Endodermal cell (in vitro differentiated cells): ENCODE measurements around the gene ALDH7A1. TPM values are rescaled to one million over a fixed set of nuclear protein-coding genes. Genes with fewer than 3 reads are reported as not detected.
A peak's percentile ranks its signal among the peaks of the same experiment; 100 is the strongest.
"Not testable (repeated sequence)": the region's sequence is repeated elsewhere in the genome, so short reads cannot be mapped to it uniquely, and the experiment has no call there.

Experiments
- DNase-seq: peaks from one replicate; pipeline ENCODE4 v3.0.0-alpha.2; 2017
- H3K27ac ChIP-seq: 2 replicates; pipeline ENCODE4 v1.5.1; 2013; ENCODE audit warnings: mild to moderate bottlenecking, low read depth, low read length, moderate library complexity
- H3K27me3 ChIP-seq: 2 replicates; pipeline ENCODE4 v1.6.1; 2013; ENCODE audit warnings: mild to moderate bottlenecking, low read length, moderate library complexity; ENCODE audit not compliant: insufficient read depth, control insufficient read depth, poor library complexity, severe bottlenecking
- H3K36me3 ChIP-seq: 2 replicates; pipeline ENCODE4 v1.7.0; 2013; ENCODE audit warnings: mild to moderate bottlenecking, low read length, moderate library complexity; ENCODE audit not compliant: control insufficient read depth, insufficient read depth
- H3K4me1 ChIP-seq: one replicate; pipeline ENCODE4 v1.7.0; 2013; ENCODE audit warnings: low read length; ENCODE audit not compliant: control insufficient read depth, insufficient read depth
- H3K4me3 ChIP-seq: 2 replicates; pipeline ENCODE4 v1.5.1; 2013; ENCODE audit warnings: mild to moderate bottlenecking, low read length, moderate library complexity
- H3K9ac ChIP-seq: 2 replicates; pipeline ENCODE4 v1.6.1; 2013; ENCODE audit warnings: mild to moderate bottlenecking, low read length, moderate library complexity; ENCODE audit not compliant: poor library complexity, severe bottlenecking; ENCODE audit errors: extremely low read depth
- H3K9me3 ChIP-seq: 2 replicates; pipeline ENCODE4 v1.6.1; 2013; ENCODE audit warnings: mild to moderate bottlenecking, low read length, moderate library complexity; ENCODE audit not compliant: control insufficient read depth
- H3K27ac Mint-ChIP-seq: 2 replicates; pipeline ENCODE4 v1.8.0; 2020; ENCODE audit warnings: mixed read lengths
- H3K27me3 Mint-ChIP-seq: 2 replicates; pipeline ENCODE4 v1.8.0; 2021; ENCODE audit warnings: mild to moderate bottlenecking, mixed read lengths; ENCODE audit not compliant: insufficient read depth
- H3K36me3 Mint-ChIP-seq: 2 replicates; pipeline ENCODE4 v1.8.0; 2020; ENCODE audit warnings: low read depth, mixed read lengths
- H3K4me1 Mint-ChIP-seq: 2 replicates; pipeline ENCODE4 v1.8.0; 2020; ENCODE audit warnings: mixed read lengths
- H3K4me3 Mint-ChIP-seq: 2 replicates; pipeline ENCODE4 v1.8.0; 2020; ENCODE audit warnings: mild to moderate bottlenecking, moderate library complexity, mixed read lengths
- H3K9me3 Mint-ChIP-seq: 2 replicates; pipeline ENCODE4 v1.8.0; 2020; ENCODE audit warnings: mild to moderate bottlenecking, mixed read lengths
- WGBS, 2 experiments: methylation state at CpG; one replicate each; pipeline versions ENCODE4 v1.1.5 to v1.1.7; 2013; ENCODE audit warnings: missing lambda C conversion rate in 2 of 2, mixed read lengths in 1 of 2; ENCODE audit not compliant: insufficient coverage in 1 of 2, insufficient read length in 1 of 2; 5-methylcytosine and 5-hydroxymethylcytosine counted together
- total RNA-seq, 2 donors: library from RNA; stranded (reverse); fragmentation: NEBNext Ultra II Directional in 1 of 2; extraction: Animal tissue kit (Norgen Biotek cat#: 25700) in 1 of 2; gene quantifications; 2 replicates in 1 of 2; 3 replicates in 1 of 2; pipeline ENCODE4 v1.2.1, GENCODE V29; 2021
- TF ChIP-seq, protein P1 (sequence below): fragments of 200-600 bp; sonication (generic); conservative IDR thresholded peaks from 2 replicates; pipeline ENCODE4 v1.5.0; 2021; ENCODE audit warnings: antibody characterized with exemption, mild to moderate bottlenecking

ALDH7A1 gene
- total RNA-seq, 2 donors from 2014 or later: 133 to 192 TPM

DNA sequence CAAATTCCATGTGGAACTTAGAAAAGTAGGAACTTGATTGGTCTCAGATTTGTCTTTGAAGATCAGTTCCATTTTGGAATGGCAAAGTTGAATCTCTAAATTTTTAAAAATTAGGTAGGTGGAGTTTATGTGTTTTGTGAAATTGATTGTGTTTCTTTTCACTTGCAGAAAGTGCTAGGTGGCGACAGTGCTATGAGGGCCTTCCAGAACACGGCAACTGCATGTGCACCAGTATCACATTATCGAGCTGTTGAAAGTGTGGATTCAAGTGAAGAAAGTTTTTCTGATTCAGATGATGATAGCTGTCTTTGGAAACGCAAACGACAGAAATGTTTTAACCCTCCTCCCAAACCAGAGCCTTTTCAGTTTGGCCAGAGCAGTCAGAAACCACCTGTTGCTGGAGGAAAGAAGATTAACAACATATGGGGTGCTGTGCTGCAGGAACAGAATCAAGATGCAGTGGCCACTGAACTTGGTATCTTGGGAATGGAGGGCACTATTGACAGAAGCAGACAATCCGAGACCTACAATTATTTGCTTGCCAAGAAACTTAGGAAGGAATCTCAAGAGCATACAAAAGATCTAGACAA is 8.5 kb upstream of the ALDH7A1 start:
- H3K36me3 Mint-ChIP-seq: peaks cover 49% of the 10 kb centered on the region
- no peaks in the 10 kb centered on the region for H3K27me3 Mint-ChIP-seq
- no peak for DNase-seq
- H3K4me1 Mint-ChIP-seq: peaks cover 20% of the 10 kb centered on the region
- peaks cover 57% of the 10 kb centered on the region for H3K36me3 ChIP-seq
- no peak overlapping the region for H3K4me3 ChIP-seq
- peaks cover 4% of the 10 kb centered on the region for H3K9me3 ChIP-seq
- H3K27ac Mint-ChIP-seq: no peak overlapping the region
- TF ChIP-seq, protein P1, sequence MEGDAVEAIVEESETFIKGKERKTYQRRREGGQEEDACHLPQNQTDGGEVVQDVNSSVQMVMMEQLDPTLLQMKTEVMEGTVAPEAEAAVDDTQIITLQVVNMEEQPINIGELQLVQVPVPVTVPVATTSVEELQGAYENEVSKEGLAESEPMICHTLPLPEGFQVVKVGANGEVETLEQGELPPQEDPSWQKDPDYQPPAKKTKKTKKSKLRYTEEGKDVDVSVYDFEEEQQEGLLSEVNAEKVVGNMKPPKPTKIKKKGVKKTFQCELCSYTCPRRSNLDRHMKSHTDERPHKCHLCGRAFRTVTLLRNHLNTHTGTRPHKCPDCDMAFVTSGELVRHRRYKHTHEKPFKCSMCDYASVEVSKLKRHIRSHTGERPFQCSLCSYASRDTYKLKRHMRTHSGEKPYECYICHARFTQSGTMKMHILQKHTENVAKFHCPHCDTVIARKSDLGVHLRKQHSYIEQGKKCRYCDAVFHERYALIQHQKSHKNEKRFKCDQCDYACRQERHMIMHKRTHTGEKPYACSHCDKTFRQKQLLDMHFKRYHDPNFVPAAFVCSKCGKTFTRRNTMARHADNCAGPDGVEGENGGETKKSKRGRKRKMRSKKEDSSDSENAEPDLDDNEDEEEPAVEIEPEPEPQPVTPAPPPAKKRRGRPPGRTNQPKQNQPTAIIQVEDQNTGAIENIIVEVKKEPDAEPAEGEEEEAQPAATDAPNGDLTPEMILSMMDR: no peak
- peaks cover 2% of the 10 kb centered on the region for H3K4me1 ChIP-seq
- no peaks in the 10 kb centered on the region for H3K9me3 Mint-ChIP-seq
- 92 to 93% methylated on average over 5 to 6 of the region's 6 CpGs for WGBS, 2 experiments
- no peak overlapping the region for H3K4me3 Mint-ChIP-seq
- H3K27me3 ChIP-seq: no peaks in the 10 kb centered on the region
- no peak overlapping the region for H3K27ac ChIP-seq
- H3K9ac ChIP-seq: no peak overlapping the region

DNA sequence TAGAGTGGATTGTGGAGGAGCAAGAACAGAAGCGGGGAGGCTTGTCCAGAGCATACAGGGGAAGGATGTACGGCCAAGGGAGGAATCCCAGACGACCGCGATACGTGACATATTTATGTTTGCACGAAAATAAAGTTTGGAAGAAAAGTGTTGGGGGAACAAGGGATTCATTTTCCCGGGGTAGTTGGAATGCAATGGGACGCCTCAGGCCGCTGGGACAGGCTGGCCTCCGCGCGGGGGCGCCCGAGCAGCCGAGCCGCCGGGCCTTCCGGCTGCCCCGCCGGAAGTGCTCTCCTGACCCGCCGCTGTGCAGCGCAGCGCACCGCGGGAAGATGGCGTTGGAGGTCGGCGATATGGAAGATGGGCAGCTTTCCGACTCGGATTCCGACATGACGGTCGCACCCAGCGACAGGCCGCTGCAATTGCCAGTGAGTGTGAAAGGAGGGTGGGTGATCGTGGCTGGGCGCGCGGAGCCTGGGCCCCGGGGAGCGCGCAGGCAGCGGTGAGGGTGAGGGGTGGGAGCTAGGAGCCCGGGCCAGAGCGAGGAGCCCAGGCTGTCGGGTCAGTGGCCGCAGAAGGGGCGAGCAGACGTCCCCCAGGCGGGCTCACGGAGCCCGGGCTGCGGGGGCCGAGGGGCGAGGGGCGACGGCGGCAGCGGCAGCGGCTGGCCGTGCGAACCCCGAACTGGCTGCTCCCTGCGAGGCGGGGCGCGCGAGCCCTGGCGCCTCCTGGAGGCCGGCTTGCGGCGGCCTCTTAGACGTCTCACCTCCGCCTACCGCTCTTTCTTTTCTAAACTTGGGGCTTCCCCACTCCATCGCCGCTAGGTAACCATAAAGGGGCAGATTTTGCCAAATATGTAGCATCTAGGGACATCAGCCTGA is 5.9 kb upstream of the ALDH7A1 start, which contains the start of gene PHAX:
TSS of gene PHAX (plus strand) at position 317 of the 881 bp plus-strand sequence. CDS start at position 333, 16 bp downstream.
- 1 to 5% methylated on average over 18 to 79 of the region's 79 CpGs for WGBS, 2 experiments
- Mint-ChIP-seq H3K27ac (peak within 1 kb of the TSS; percentile 98), H3K27me3 (no peaks in the 10 kb centered on the region)

DNA sequence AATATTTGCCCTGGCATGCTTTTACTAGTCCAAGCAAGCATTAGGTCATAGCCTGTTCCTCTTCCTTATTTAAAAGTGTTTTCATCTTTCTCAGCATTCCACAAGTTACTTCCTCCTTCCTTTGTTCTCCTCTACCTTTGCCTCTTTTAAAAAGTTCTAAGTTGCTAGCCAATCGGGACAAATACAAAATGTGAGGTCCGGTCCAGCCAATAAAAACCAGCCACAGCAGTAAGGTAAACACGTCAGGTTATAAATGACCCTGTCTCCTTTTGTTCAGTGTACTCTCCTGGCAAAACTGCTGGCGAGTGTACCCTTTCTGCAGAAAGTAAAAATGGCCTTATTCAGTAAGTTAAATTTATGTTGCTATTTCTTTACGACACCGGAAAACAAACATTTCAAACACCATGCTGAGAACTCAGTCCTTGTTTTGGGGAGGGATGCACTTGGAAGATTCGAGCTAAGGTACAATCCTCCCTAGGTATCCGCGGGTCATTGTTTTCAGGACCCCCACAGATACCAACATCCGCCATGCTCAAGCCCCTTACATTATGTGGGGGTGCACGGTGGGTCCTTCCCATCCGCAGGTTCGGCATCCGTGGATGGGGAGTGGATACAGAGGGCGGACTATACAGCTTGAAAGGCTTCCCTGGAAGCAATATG is 5.1 kb upstream of the ALDH7A1 start:
- Mint-ChIP-seq H3K4me3 (peak overlapping the region; percentile 91), H3K27ac (peak overlapping the region; percentile 85), H3K36me3 (peaks cover 16% of the 10 kb centered on the region), H3K4me1 (peaks cover 16% of the 10 kb centered on the region)
- Histone ChIP-seq H3K36me3 (peaks cover 24% of the 10 kb centered on the region), H3K4me3 (peak overlapping the region; percentile 99), H3K9ac (peak overlapping the region; percentile 70), H3K27ac (peak overlapping the region; percentile 5)
- H3K27me3 Mint-ChIP-seq, H3K9me3 ChIP-seq, H3K4me1 ChIP-seq, H3K9me3 Mint-ChIP-seq, H3K27me3 ChIP-seq: not testable (repeated sequence)
- DNase-seq: peak; percentile 62
- 59 to 88% methylated on average over 7 to 15 of the region's 15 CpGs for WGBS, 2 experiments

More for the DNA sequence above, 5.9 kb upstream of the ALDH7A1 start, which contains the start of gene PHAX:
- Histone ChIP-seq H3K4me1 (peaks cover 2% of the 10 kb centered on the region), H3K27ac (peak within 1 kb of the TSS; percentile 70), H3K36me3 (peaks cover 32% of the 10 kb centered on the region), H3K9me3 (peaks cover 4% of the 10 kb centered on the region), H3K4me3 (peak within 1 kb of the TSS; percentile 99), H3K9ac (peak within 1 kb of the TSS; percentile 70), H3K27me3 (no peaks in the 10 kb centered on the region)
- Mint-ChIP-seq H3K36me3 (peaks cover 24% of the 10 kb centered on the region), H3K9me3 (no peaks in the 10 kb centered on the region), H3K4me3 (peak within 1 kb of the TSS; percentile 91), H3K4me1 (peaks cover 18% of the 10 kb centered on the region)
- peak; percentile 93 for DNase-seq
- TF ChIP-seq, protein P1: peak; percentile 72
